B cell (primary cell): ENCODE results near the gene NCSTN. TPM values are rescaled to one million over a fixed set of nuclear protein-coding genes. Genes with fewer than 3 reads are reported as not detected.

Source experiments
- ATAC-seq: fragments of 200-7000 bp; cut with Tn5 transposase; one replicate; pipeline ENCODE4 v1.10.0; 2021; ENCODE audit warnings: low read depth, mild to moderate bottlenecking, moderate number of reproducible peaks, moderate library complexity
- CTCF ChIA-PET: fragments of 350-600 bp; sonication (Branson Sonifier 250); formaldehyde crosslinking; loops from one replicate; lab custom pipeline; 2021; ENCODE audit warnings: antibody characterized with exemption, inconsistent platforms; lab: Charles Lee
- POLR2A ChIA-PET: fragments of 350-600 bp; sonication (Branson Sonifier 250); formaldehyde crosslinking; loops from one replicate; lab custom pipeline; 2021; ENCODE audit warnings: antibody characterized with exemption; lab: Charles Lee
- DNase-seq: peaks from one replicate; pipeline ENCODE4 v3.0.0; 2013
- H2AFZ ChIP-seq: 2 replicates; pipeline ENCODE4 v1.6.1; 2012; ENCODE audit warnings: mild to moderate bottlenecking, low read depth, low read length; ENCODE audit not compliant: insufficient read depth, poor library complexity, severe bottlenecking
- H3K27ac ChIP-seq, 2 donors: 1 replicate in 1 of 2; 2 replicates in 1 of 2; pipeline ENCODE4 v1.5.1; 2012 to 2013; ENCODE audit warnings: low read length in 2 of 2, mild to moderate bottlenecking in 2 of 2, moderate library complexity in 1 of 2
- H3K27me3 ChIP-seq, 4 experiments: fragments of 200-600 bp in 1 of 4; sonication (generic) in 1 of 4; replicated peaks in 1 of 4; 1 replicate in 2 of 4; 2 replicates in 2 of 4; pipeline versions ENCODE4 v1.6.1 to v1.7.0; 2013 to 2016; ENCODE audit warnings: low read length in 3 of 4, mild to moderate bottlenecking in 2 of 4, mixed read lengths in 1 of 4, moderate library complexity in 1 of 4; ENCODE audit not compliant: insufficient read depth in 4 of 4, control insufficient read depth in 3 of 4; ENCODE audit errors: control extremely low read depth in 1 of 4
- H3K36me3 ChIP-seq, 2 experiments: replicated peaks in 1 of 2; 1 replicate in 1 of 2; 2 replicates in 1 of 2; pipeline versions ENCODE4 v1.6.1 to v1.7.1; 2013; ENCODE audit warnings: low read length in 1 of 2; ENCODE audit not compliant: insufficient read depth in 2 of 2, control insufficient read depth in 1 of 2; ENCODE audit errors: control extremely low read depth in 1 of 2, extremely low read depth in 1 of 2
- H3K4me1 ChIP-seq, 2 donors: fragments of 200-600 bp in 1 of 2; sonication (generic) in 1 of 2; 1 replicate in 1 of 2; 2 replicates in 1 of 2; pipeline versions ENCODE4 v1.5.1 to v1.6.1; 2013 to 2017; ENCODE audit warnings: low read length in 2 of 2; ENCODE audit not compliant: control insufficient read depth in 2 of 2, insufficient read depth in 2 of 2
- H3K4me2 ChIP-seq: replicated peaks from 2 replicates; pipeline ENCODE3; 2012; ENCODE audit warnings: mild to moderate bottlenecking, low read depth, low read length; ENCODE audit not compliant: poor library complexity, severe bottlenecking
- H3K4me3 ChIP-seq, 5 experiments: fragments of 200-600 bp in 1 of 5; sonication (generic) in 1 of 5; 1 replicate in 3 of 5; 2 replicates in 2 of 5; pipeline versions ENCODE4 v1.5.1 to v1.7.0; 2011 to 2016; ENCODE audit warnings: low read length in 4 of 5, mild to moderate bottlenecking in 4 of 5, low read depth in 2 of 5, control low read depth in 1 of 5, moderate library complexity in 1 of 5; ENCODE audit not compliant: insufficient read depth in 1 of 5; ENCODE audit errors: control extremely low read depth in 1 of 5, extremely low read depth in 1 of 5
- H3K79me2 ChIP-seq: fragments of 200-600 bp; sonication (generic); one replicate; pipeline ENCODE4 v1.6.0; 2016; ENCODE audit warnings: low read length; ENCODE audit not compliant: control insufficient read depth, insufficient read depth
- H3K9ac ChIP-seq: fragments of 200-600 bp; sonication (generic); 2 replicates; pipeline ENCODE4 v1.6.1; 2017; ENCODE audit warnings: mild to moderate bottlenecking, low read length, moderate library complexity
- H3K9me3 ChIP-seq, 3 donors: one replicate each; pipeline versions ENCODE4 v1.6.1 to v1.7.1; 2013; ENCODE audit warnings: low read length in 2 of 3; ENCODE audit not compliant: control insufficient read depth in 2 of 3, insufficient read depth in 1 of 3; ENCODE audit errors: control extremely low read depth in 1 of 3
- H4K20me1 ChIP-seq: 2 replicates; pipeline ENCODE4 v1.6.0; 2012; ENCODE audit warnings: mild to moderate bottlenecking, low read length; ENCODE audit not compliant: insufficient read depth, control insufficient read depth, poor library complexity, severe bottlenecking
- H3K27ac Mint-ChIP-seq: one replicate; pipeline ENCODE4 v1.8.0; 2021; ENCODE audit warnings: mixed read lengths
- H3K27me3 Mint-ChIP-seq: one replicate; pipeline ENCODE4 v1.8.0; 2021; ENCODE audit warnings: mixed read lengths
- H3K4me1 Mint-ChIP-seq: one replicate; pipeline ENCODE4 v1.8.0; 2021; ENCODE audit warnings: mixed read lengths
- H3K4me3 Mint-ChIP-seq: one replicate; pipeline ENCODE4 v1.8.0; 2021; ENCODE audit warnings: mixed read lengths
- H3K9me3 Mint-ChIP-seq: one replicate; pipeline ENCODE4 v1.8.0; 2022; ENCODE audit warnings: mixed read lengths; ENCODE audit not compliant: insufficient read depth
- EZH2 ChIP-seq: IDR thresholded peaks from 2 replicates; pipeline ENCODE4 v1.6.1; 2012; ENCODE audit warnings: borderline replicate concordance, low read depth, mild to moderate bottlenecking, moderate library complexity, low read length; ENCODE audit not compliant: insufficient read depth, poor library complexity, severe bottlenecking
- WGBS: methylation state at CpG from one replicate; pipeline ENCODE4 v1.1.5; 2013; ENCODE audit warnings: missing lambda C conversion rate; ENCODE audit not compliant: insufficient coverage; 5-methylcytosine and 5-hydroxymethylcytosine counted together
- intact Hi-C: fragments of 100-400 bp; cut with micrococcal nuclease; formaldehyde crosslinking; loops from one replicate; pipeline ENCODE4 v1.10.0; 2022
- polyA plus RNA-seq: library from polyadenylated mRNA; depleted of rRNA; stranded (reverse); fragments of >200 nt; gene quantifications from 2 replicates; pipeline ENCODE4 v1.2.3, GENCODE V29; 2012
- total RNA-seq, 2 donors: library from RNA; stranded (reverse); fragments of 120-200 nt in 1 of 2; gene quantifications; 1 replicate in 1 of 2; 2 replicates in 1 of 2; pipeline versions ENCODE4 v1.2.3 to v1.2.4, GENCODE V29; 2013 to 2022
- TF ChIP-seq, protein P1 (sequence below): fragments of 200-600 bp; IDR thresholded peaks from one replicate; pipeline ENCODE4 v1.8.0; 2022; ENCODE audit warnings: antibody characterized with exemption, mild to moderate bottlenecking

Gene NCSTN
- total and polyA plus RNA-seq, 2 donors (not counting 1 experiment from before 2014, with no cell fraction given), result 95.1 to 110 TPM

DNA sequence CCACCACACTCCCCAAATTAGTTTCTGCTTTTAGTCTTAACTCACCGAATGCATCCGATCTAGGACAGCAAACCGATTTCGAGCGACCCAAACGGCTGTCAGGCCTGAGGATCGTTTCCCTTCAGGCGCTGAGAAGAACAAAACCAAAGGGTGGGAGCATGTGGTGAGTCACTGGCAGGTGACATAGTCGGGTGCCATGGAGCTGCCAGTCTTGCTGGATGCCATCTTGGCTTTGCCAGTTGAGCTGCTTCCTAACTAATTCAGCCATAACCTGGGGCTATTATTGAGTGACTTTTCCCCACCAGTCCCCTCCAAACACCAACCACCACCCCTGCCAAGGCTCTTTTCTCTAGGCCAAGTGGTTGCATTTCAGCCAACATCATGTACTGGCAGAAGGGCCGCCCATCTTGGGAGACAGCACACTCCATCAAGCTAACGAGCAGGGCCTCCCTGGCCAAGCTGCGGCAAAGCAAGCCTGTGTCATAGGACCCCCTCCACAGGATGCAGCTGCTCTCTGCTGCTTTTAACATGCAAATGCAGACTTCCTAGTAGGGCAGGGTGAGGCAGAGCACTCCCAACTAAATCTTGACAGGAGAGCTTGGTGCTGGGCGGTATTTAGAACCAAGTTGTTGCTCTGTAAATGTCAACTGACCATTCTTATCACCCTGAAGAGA is 35.9 kb upstream of the NCSTN start:
- Mint-ChIP-seq H3K4me1 (peaks cover 35% of the 10 kb centered on the region), H3K4me3 (peak overlapping the region; percentile 41), H3K27ac (peak overlapping the region; percentile 91), H3K9me3 (no peaks in the 10 kb centered on the region), H3K27me3 (no peaks in the 10 kb centered on the region)
- no peak for TF ChIP-seq EZH2
- TF ChIP-seq, protein P1, sequence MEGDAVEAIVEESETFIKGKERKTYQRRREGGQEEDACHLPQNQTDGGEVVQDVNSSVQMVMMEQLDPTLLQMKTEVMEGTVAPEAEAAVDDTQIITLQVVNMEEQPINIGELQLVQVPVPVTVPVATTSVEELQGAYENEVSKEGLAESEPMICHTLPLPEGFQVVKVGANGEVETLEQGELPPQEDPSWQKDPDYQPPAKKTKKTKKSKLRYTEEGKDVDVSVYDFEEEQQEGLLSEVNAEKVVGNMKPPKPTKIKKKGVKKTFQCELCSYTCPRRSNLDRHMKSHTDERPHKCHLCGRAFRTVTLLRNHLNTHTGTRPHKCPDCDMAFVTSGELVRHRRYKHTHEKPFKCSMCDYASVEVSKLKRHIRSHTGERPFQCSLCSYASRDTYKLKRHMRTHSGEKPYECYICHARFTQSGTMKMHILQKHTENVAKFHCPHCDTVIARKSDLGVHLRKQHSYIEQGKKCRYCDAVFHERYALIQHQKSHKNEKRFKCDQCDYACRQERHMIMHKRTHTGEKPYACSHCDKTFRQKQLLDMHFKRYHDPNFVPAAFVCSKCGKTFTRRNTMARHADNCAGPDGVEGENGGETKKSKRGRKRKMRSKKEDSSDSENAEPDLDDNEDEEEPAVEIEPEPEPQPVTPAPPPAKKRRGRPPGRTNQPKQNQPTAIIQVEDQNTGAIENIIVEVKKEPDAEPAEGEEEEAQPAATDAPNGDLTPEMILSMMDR, result no peak
- peak overlapping the region in 1 of 5 experiments; percentile 24 for H3K4me3 ChIP-seq
- intact Hi-C loops, result no loop called here
- H3K4me1 ChIP-seq, result peaks cover 7 to 22% of the 10 kb centered on the region in 2 donors
- no peaks in the 10 kb centered on the region for H3K27me3 ChIP-seq
- WGBS, result 86% methylated on average over 9 of the region's 13 CpGs
- H3K9me3 ChIP-seq, result no peaks in the 10 kb centered on the region
- peaks cover 34 to 82% of the 10 kb centered on the region in 2 experiments for H3K36me3 ChIP-seq
- peak overlapping the region; percentile 39 for H2AFZ ChIP-seq
- peak overlapping the region; percentile 39 for H3K4me2 ChIP-seq
- CTCF ChIA-PET, result interaction anchor here (0.8 to 5.8 kb wide), 3 partner anchors 16 to 114 kb away, joined by 4 to 42 read pairs (median 4); no protein-coding TSS in a partner anchor
- DNase-seq (peak; percentile 68), ATAC-seq (peak; percentile 94)
- peak overlapping the region; percentile 39 to 72 for H3K27ac ChIP-seq
- H3K79me2 ChIP-seq, result peaks cover 7% of the 10 kb centered on the region
- peak overlapping the region; percentile 4 for H3K9ac ChIP-seq
- no peaks in the 10 kb centered on the region for H4K20me1 ChIP-seq
- POLR2A ChIA-PET, result no interaction called here
